Colonic mucosa (tissue), 4 donors: ENCODE measurements around the gene SMARCA4. TPM values are rescaled to one million over a fixed set of nuclear protein-coding genes. Genes with fewer than 3 reads are reported as not detected.

Experiments used
- DNase-seq: peaks from one replicate; pipeline ENCODE4 v3.0.0-alpha.2; 2020
- H3K27ac ChIP-seq: fragments of 200-600 bp; one replicate; pipeline ENCODE4 v1.8.0; 2021
- H3K27me3 ChIP-seq: fragments of 200-600 bp; one replicate; pipeline ENCODE4 v1.8.0; 2021
- H3K36me3 ChIP-seq: fragments of 200-600 bp; one replicate; pipeline ENCODE4 v1.8.0; 2021
- H3K4me1 ChIP-seq: fragments of 200-600 bp; one replicate; pipeline ENCODE4 v1.8.0; 2021; ENCODE audit warnings: mild to moderate bottlenecking
- H3K4me3 ChIP-seq: fragments of 200-600 bp; one replicate; pipeline ENCODE4 v1.8.0; 2021
- H3K9ac ChIP-seq, 2 donors: one replicate each; pipeline ENCODE4 v1.7.0; 2013; ENCODE audit warnings: control low read depth in 2 of 2, low read depth in 2 of 2, low read length in 2 of 2
- H3K9me3 ChIP-seq: fragments of 200-600 bp; one replicate; pipeline ENCODE4 v1.8.0; 2021
- CTCF ChIP-seq: fragments of 200-600 bp; IDR thresholded peaks from one replicate; pipeline ENCODE4 v1.8.0; 2022; ENCODE audit warnings: antibody characterized with exemption, mild to moderate bottlenecking
- intact Hi-C: fragments of 100-400 bp; cut with DNase I; formaldehyde crosslinking; loops from one replicate; pipeline ENCODE4 v1.14.1; 2022
- total RNA-seq, 2 donors: library from RNA; stranded (reverse); fragmentation: NEBNext Ultra II Directional in 1 of 2; extraction: Animal tissue kit (Norgen Biotek cat#: 25700) in 1 of 2; gene quantifications; one replicate each; pipeline ENCODE4 v1.2.1, GENCODE V29; 2021
- donor health status: healthy.
- donor health status: DM: no; HTN: no; CAD: no.
- donor health status: DM: no; HTN: no; CAD: no.

SMARCA4 gene
- total RNA-seq, 2 donors from 2014 or later: 73.8 to 141 TPM

- no peak for TF ChIP-seq CTCF
- Histone ChIP-seq H3K36me3 (peaks cover 25% of the 10 kb centered on the region), H3K9me3 (no peaks in the 10 kb centered on the region), H3K27ac (no peak overlapping the region), H3K27me3 (no peaks in the 10 kb centered on the region), H3K4me1 (peaks cover 5% of the 10 kb centered on the region), H3K9ac (no peak overlapping the region), H3K4me3 (no peak overlapping the region)
- intact Hi-C loops: no loop called here
- no peak for DNase-seq
Measured at GRCh38 chr19:11033763-11034162, 72.9 kb downstream of the SMARCA4 start.

- Histone ChIP-seq H3K36me3 (peaks cover 20% of the 10 kb centered on the region), H3K27ac (peak overlapping the region; percentile 27), H3K27me3 (no peaks in the 10 kb centered on the region), H3K9me3 (no peaks in the 10 kb centered on the region), H3K4me3 (no peak overlapping the region), H3K4me1 (peaks cover 5% of the 10 kb centered on the region), H3K9ac (no peak overlapping the region)
- TF ChIP-seq CTCF: no peak
- intact Hi-C loops: loop anchor here (5.0 kb wide), 1 partner anchor 93 kb away; no protein-coding TSS in a partner anchor
- DNase-seq: no peak
Measured at GRCh38 chr19:11034449-11035213, 73.8 kb downstream of the SMARCA4 start.

GRCh38 chr19:11035441-11036377 is 74.9 kb downstream of the SMARCA4 start:
- peaks cover 20% of the 10 kb centered on the region for H3K36me3 ChIP-seq
- H3K9me3 ChIP-seq: no peaks in the 10 kb centered on the region
- peak; percentile 97 for DNase-seq
- intact Hi-C loops: loop anchor here (2.0 to 5.0 kb wide), 2 partner anchors 92 to 169 kb away; no protein-coding TSS in a partner anchor
- H3K27me3 ChIP-seq: no peaks in the 10 kb centered on the region
- H3K27ac ChIP-seq: peak overlapping the region; percentile 27
- no peak overlapping the region for H3K9ac ChIP-seq
- H3K4me3 ChIP-seq: no peak overlapping the region
- TF ChIP-seq CTCF: peak; percentile 84
- H3K4me1 ChIP-seq: peaks cover 5% of the 10 kb centered on the region

GRCh38 chr19:11038511-11038910 is 77.7 kb downstream of the SMARCA4 start:
- no peaks in the 10 kb centered on the region for H3K9me3 ChIP-seq
- intact Hi-C loops: loop anchor here (5.0 kb wide), 1 partner anchor 89 kb away; no protein-coding TSS in a partner anchor
- H3K4me1 ChIP-seq: peaks cover 5% of the 10 kb centered on the region
- H3K27me3 ChIP-seq: no peaks in the 10 kb centered on the region
- TF ChIP-seq CTCF: no peak
- H3K9ac ChIP-seq: no peak overlapping the region
- H3K36me3 ChIP-seq: peaks cover 13% of the 10 kb centered on the region
- no peak for DNase-seq
- H3K27ac ChIP-seq: no peak overlapping the region
- no peak overlapping the region for H3K4me3 ChIP-seq

GRCh38 chr19:11041194-11041593 is 80.4 kb downstream of the SMARCA4 start:
- Histone ChIP-seq H3K4me1 (no peaks in the 10 kb centered on the region), H3K27me3 (no peaks in the 10 kb centered on the region), H3K9ac (no peak overlapping the region), H3K36me3 (peaks cover 8% of the 10 kb centered on the region), H3K4me3 (no peak overlapping the region), H3K9me3 (no peaks in the 10 kb centered on the region), H3K27ac (no peak overlapping the region)
- DNase-seq: no peak
- TF ChIP-seq CTCF: no peak
- intact Hi-C loops: no loop called here
